ENCODE measurements around the gene SYNJ2BP.

DNA sequence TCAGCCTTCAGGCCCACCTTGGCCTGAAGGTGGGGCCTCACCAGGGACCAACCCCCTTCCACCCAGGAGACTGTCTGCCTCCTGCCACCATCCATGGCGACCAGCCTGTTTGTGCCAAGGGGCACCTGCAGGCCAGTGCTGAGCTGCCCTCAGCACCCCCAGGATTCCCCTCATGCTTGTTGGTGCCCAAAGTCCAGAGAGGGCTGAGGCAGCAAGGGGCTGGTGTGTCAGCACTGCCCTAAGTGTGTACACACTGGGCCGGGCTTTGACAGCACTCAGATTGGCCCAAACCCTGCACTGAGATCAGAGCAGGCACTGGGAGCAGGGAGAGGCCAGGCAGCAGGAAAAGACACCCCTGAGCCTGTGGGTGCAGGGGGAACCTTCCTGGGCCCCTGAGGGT is 18.6 kb downstream of the SYNJ2BP start:
- TF ChIP-seq, protein P1, sequence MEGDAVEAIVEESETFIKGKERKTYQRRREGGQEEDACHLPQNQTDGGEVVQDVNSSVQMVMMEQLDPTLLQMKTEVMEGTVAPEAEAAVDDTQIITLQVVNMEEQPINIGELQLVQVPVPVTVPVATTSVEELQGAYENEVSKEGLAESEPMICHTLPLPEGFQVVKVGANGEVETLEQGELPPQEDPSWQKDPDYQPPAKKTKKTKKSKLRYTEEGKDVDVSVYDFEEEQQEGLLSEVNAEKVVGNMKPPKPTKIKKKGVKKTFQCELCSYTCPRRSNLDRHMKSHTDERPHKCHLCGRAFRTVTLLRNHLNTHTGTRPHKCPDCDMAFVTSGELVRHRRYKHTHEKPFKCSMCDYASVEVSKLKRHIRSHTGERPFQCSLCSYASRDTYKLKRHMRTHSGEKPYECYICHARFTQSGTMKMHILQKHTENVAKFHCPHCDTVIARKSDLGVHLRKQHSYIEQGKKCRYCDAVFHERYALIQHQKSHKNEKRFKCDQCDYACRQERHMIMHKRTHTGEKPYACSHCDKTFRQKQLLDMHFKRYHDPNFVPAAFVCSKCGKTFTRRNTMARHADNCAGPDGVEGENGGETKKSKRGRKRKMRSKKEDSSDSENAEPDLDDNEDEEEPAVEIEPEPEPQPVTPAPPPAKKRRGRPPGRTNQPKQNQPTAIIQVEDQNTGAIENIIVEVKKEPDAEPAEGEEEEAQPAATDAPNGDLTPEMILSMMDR (IDR thresholded peaks at IDR 0.05; ENCODE audit: low read depth, low read length, missing input control): no peak
- TF ChIP-seq GABPA (IDR thresholded peaks at IDR 0.05 in 1 of 2, conservative IDR thresholded peaks at IDR 0.05 in 1 of 2) (no peak), TAF1 (conservative IDR thresholded peaks at IDR 0.05) (no peak), RAD21 (IDR thresholded peaks at IDR 0.05) (no peak), YY1 (IDR thresholded peaks at IDR 0.05) (no peak), NR2F2 (IDR thresholded peaks at IDR 0.05) (no peak), SP1 (IDR thresholded peaks at IDR 0.05) (no peak), JUND (IDR thresholded peaks at IDR 0.05) (no peak)
- TF ChIP-seq, protein P2, sequence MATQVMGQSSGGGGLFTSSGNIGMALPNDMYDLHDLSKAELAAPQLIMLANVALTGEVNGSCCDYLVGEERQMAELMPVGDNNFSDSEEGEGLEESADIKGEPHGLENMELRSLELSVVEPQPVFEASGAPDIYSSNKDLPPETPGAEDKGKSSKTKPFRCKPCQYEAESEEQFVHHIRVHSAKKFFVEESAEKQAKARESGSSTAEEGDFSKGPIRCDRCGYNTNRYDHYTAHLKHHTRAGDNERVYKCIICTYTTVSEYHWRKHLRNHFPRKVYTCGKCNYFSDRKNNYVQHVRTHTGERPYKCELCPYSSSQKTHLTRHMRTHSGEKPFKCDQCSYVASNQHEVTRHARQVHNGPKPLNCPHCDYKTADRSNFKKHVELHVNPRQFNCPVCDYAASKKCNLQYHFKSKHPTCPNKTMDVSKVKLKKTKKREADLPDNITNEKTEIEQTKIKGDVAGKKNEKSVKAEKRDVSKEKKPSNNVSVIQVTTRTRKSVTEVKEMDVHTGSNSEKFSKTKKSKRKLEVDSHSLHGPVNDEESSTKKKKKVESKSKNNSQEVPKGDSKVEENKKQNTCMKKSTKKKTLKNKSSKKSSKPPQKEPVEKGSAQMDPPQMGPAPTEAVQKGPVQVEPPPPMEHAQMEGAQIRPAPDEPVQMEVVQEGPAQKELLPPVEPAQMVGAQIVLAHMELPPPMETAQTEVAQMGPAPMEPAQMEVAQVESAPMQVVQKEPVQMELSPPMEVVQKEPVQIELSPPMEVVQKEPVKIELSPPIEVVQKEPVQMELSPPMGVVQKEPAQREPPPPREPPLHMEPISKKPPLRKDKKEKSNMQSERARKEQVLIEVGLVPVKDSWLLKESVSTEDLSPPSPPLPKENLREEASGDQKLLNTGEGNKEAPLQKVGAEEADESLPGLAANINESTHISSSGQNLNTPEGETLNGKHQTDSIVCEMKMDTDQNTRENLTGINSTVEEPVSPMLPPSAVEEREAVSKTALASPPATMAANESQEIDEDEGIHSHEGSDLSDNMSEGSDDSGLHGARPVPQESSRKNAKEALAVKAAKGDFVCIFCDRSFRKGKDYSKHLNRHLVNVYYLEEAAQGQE (IDR thresholded peaks at IDR 0.05): no peak
- TF ChIP-seq, protein P3, sequence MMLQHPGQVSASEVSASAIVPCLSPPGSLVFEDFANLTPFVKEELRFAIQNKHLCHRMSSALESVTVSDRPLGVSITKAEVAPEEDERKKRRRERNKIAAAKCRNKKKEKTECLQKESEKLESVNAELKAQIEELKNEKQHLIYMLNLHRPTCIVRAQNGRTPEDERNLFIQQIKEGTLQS (IDR thresholded peaks at IDR 0.05): no peak

Data from liver (tissue), 3 donors.